G401.6 (cell line): ENCODE results near the gene TCHHL1.

Experiments
- FAIRE-seq: peaks from 2 replicates; lab custom pipeline; 2012; peaks lifted over from hg19 to GRCh38; lab: Jason Lieb, UNC

TCHHL1 gene

DNA sequence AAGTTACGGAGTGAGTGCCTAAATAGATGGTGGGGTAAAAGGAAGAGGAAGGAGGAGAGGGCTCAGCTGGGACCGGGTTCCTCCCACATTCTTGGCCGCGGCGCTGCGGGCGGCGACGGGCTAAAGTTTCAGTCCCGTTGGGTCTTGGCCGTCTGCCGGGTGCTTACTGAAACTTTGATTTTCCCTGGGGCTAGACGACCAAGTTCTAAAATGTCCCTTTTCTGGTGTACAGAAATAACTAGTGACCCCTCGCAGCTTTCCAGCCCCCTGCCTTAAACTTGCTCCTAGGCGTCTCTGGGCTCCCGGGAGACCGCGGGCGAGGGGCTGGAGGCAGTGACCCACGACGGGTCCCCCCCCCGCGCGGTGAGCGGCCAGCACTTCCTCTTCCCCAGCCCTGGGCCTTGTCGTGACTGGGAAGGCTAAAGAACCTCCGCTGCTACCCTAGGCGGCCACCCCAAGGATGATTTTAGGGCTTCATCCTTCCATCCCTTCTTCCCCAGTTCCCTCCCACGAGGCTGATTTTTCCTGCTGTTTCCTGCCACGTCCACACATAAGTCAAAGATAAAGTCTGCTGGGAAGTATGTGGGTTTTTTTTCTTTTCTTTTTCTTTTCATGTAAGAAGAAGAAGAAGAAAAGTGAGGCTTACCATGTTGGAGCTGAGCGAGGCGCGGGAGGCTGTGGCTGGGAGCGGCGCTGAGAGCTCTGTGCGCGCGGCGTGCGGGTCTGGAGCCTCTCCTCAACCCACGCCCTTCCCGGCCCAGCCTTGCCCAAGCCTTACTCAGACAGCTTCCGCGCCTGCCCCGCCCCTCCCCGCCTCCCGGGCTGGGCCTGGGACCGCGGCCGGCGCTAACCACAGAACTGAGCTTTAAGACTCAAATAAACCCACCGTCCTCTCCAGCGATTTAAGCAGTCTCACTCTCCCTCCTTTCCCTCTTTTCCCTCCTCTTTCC is 52.3 kb downstream of the TCHHL1 start, which contains the start of gene S100A11:
Gene S100A11 (minus strand): TSS at position 738 of the 950 bp plus-strand sequence. CDS start 89 bp downstream, at position 649.
- no peak for FAIRE-seq

DNA sequence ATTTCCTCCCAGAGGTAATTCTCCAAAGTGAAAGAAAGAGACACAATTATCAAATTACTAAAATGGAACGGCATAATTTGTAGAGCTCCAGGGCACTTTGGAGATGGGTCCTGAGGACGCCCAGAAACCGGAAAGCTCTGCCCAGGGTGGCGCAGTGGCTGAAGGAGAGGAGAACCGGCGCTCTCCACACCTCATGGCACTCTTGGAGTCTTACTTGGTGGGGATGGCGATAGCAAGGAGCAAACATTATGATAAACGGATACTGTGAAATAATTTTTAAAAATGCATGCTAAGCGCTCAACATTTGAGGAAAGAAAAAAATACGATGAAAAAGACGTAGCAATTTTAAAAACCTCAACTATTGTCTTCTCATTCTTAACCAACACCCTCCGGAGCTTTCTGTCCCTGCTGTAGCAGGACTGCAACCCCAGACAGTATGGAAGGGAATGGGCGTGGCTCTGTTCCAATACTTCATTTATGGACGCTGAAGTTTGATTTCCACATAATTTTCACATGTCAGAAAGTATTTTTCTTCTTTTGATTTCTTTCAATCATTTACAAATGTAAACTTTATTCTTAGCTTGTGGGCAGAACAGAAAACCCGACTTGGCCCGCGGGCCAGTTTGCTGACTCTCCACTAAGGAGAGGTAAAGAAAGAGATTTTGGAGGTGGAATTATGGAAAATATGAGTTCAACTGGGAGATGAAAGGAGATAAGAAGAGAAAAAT is 53.2 kb downstream of the TCHHL1 start:
- no peak for FAIRE-seq

DNA sequence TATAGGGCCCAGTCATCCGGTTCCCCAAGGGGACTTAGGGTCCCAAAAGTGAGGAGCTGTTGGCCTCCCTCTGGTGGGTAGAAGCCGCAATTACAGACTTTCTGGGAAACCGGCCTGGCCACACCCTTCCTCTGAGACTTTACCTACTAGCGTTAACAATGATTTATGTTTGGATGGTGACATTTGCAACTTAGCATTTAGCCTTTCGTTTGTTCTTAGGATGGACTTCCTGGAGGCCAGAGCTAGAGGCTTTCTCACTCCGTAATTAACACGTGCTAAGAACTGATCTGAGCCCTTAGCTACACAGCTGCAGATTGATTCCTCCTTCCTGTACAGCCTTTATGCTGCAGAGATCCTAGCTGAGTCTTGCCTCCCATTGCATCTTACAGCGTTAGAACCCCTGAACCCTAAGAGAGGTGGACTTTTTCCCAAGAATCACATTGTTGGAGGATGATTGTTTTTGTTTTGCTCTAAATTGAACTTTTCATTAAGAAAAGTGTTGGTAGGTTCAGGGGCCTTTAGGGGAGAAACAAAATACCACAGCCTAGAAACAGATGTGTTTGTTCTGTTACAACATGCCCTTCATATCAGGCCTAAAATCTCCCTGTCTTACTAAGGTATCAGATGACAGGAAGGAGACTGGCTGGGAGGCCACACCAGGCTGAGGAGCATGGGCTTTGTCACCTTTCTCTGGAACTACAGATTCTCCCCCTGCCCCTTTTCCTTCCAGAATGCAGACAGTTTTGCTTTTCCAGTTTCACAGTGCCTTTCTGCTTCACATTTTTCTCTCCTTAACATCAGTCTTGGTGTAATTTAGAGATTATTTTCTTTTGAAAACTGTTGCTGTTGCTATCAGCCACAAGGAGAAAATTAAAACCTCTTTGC is 54.0 kb downstream of the TCHHL1 start:
- FAIRE-seq: no peak

DNA sequence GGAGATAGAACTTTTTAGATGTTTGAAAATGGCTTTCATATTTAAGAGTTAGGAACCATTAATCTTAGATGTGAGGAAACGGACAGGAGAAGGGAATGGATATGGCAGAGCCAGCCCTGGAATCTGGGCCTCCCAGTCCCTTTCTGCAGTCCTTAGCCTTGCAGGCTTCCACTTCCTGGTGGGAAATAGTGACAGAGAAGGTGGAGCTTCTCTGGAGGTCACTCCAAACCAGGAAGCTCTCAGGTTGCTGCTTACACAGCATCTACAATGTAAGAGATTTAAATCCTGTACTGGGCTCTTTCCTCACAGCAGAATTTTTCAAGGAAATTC is 54.6 kb downstream of the TCHHL1 start:
- no peak for FAIRE-seq
